ENCODE data around the gene NEURL4. TPM values are rescaled to one million over a fixed set of nuclear protein-coding genes. Genes with fewer than 3 reads are reported as not detected.

The NEURL4 gene
- polyA plus RNA-seq, 6 donors from 2014 or later, result 1.2 to 2.7 (median 1.9) TPM; not detected in 1

DNA sequence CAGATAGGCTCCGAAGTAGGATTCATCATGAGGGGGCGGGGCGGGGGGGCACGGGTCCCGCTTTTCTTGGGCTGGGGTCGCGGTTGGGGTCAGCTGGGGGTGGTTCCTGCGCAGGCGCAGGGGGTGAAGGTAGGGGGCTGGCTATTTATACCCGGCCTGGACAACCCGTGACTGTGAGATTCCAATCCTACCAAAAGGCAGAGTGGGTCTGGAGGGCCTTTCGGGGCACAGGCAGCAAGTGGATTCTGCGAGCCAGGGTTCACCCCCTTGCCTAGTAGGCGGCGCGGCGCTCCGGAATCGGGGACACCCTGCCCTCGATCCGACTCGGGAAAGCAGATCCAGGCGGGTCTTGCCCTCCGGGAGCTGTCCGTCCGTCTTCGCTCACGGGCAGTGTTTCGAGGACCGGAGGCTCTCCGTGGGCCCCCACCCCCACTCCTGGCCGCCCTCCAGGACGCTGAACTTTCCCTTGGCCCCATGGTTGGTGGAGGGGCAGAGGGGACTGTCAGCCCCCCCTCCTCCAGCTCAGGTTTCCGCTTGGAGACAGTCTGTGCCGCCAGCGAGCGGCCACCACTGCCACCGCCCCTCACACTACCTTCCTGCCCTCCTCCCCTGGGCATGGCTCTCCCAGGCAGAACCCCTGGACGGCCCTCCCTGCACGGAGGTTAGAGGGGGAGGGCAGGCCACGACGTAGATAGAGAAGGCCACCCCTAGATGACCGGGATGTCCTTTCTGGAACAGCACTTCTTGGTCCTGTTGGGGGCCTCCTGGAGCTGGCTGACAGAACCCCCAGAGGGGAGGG, 47.0 kb downstream of the NEURL4 start:
- no peaks in the 10 kb centered on the region for H3K36me3 Mint-ChIP-seq
- H3K4me3 Mint-ChIP-seq, result peak overlapping the region; percentile 80 to 92 (median 87)
- no peaks in the 10 kb centered on the region for H3K9me3 Mint-ChIP-seq
- DNase-seq, result no peak
- ATAC-seq (ENCODE audit: low read depth in 2 of 2), result no peak
- H3K27me3 Mint-ChIP-seq, result peaks cover 18 to 58% (median 29%) of the 10 kb centered on the region in 3 donors
- peaks cover 18 to 37% (median 30%) of the 10 kb centered on the region in 3 donors for H3K4me1 Mint-ChIP-seq
- H3K27ac Mint-ChIP-seq, result peak overlapping the region in 3 of 6 donors; percentile 26 to 64 (median 42)

- no peaks in the 10 kb centered on the region for H3K36me3 Mint-ChIP-seq
- ATAC-seq (ENCODE audit: low read depth in 2 of 2), result peak; percentile 60 to 68
- H3K4me3 Mint-ChIP-seq, result peak within 1 kb of the TSS; percentile 80 to 92 (median 88)
Measured at GRCh38 chr17:7281074-7281952, 47.8 kb downstream of the NEURL4 start, which contains the start of gene SLC2A4. SLC2A4 (plus strand) TSS chr17:7281718; CDS start chr17:7281935, 217 bp downstream.

GRCh38 chr17:7280519-7281073, 48.5 kb downstream of the NEURL4 start:
- ATAC-seq (ENCODE audit: low read depth in 2 of 2) (peak; percentile 83 to 84), DNase-seq (peak; percentile 85)
- Mint-ChIP-seq H3K9me3 (no peaks in the 10 kb centered on the region), H3K27me3 (peaks cover 10 to 44% (median 20%) of the 10 kb centered on the region in 3 donors), H3K27ac (peak overlapping the region; percentile 44 to 96 (median 88)), H3K4me1 (peaks cover 18 to 37% (median 26%) of the 10 kb centered on the region in 3 donors), H3K4me3 (peak overlapping the region; percentile 80 to 92 (median 88)), H3K36me3 (no peaks in the 10 kb centered on the region)

More at GRCh38 chr17:7281074-7281952, 47.8 kb downstream of the NEURL4 start, which contains the start of gene SLC2A4:
- Mint-ChIP-seq H3K27ac (peak within 1 kb of the TSS; percentile 64 to 96 (median 90)), H3K27me3 (peaks cover 16 to 50% (median 24%) of the 10 kb centered on the region in 3 donors), H3K9me3 (no peaks in the 10 kb centered on the region), H3K4me1 (peaks cover 18 to 37% (median 26%) of the 10 kb centered on the region in 3 donors)
- DNase-seq, result peak; percentile 73

DNA sequence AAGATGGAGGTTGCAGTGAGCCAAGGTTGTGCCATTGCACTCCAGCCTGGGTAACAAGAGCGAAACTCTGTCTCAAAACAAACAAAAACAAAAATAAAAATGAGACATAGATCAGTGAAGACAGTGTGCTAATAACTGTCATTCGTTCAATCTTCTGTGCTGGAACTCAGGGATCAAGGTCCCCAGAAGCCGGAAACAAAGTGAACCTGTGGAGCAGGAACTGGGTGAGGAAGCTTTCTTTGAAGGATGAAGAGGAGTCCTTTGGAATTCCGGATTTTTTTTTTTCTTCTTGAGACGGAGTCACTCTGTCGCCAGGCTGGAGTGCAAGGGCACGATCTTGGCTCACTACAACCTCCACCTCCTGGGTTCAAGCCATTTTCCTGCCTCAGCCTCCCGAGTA, 49.7 kb downstream of the NEURL4 start:
- Mint-ChIP-seq H3K9me3 (no peaks in the 10 kb centered on the region), H3K36me3 (no peaks in the 10 kb centered on the region), H3K4me3 (peak overlapping the region in 1 of 8 donors; percentile 5), H3K27me3 (peaks cover 10 to 33% (median 20%) of the 10 kb centered on the region in 3 donors), H3K4me1 (peaks cover 18 to 37% (median 26%) of the 10 kb centered on the region in 3 donors), H3K27ac (peak overlapping the region in 1 of 6 donors; percentile 29)
- no peak for ATAC-seq (ENCODE audit: low read depth in 2 of 2)
- no peak for DNase-seq

- Mint-ChIP-seq H3K4me3 (no peak overlapping the region), H3K9me3 (no peaks in the 10 kb centered on the region), H3K27ac (no peak overlapping the region), H3K27me3 (peaks cover 13 to 44% (median 32%) of the 10 kb centered on the region in 3 donors), H3K4me1 (peaks cover 15 to 19% (median 17%) of the 10 kb centered on the region in 3 donors), H3K36me3 (no peaks in the 10 kb centered on the region)
- no peak for ATAC-seq (ENCODE audit: low read depth in 2 of 2)
- no peak for DNase-seq
Measured at GRCh38 chr17:7266784-7267183, 62.4 kb downstream of the NEURL4 start.

Other genes with a start within 250 kb of the NEURL4 start
- under 1 TPM in 1 of 6 donors, not detected in 5; 0.82 TPM for gene CLEC10A, start 249.1 kb downstream of the NEURL4 start, polyA plus RNA-seq (ENCODE audit: low read depth in 6 of 6)
- not detected for gene ASGR2, start 214.5 kb downstream of the NEURL4 start, polyA plus RNA-seq (ENCODE audit: low read depth in 6 of 6)
- under 1 TPM in 1 of 6 donors, not detected in 5; 0.19 TPM for gene ASGR1, start 150.0 kb downstream of the NEURL4 start, polyA plus RNA-seq (ENCODE audit: low read depth in 6 of 6)
- under 1 TPM in 5 of 6 donors, not detected in 1; 0.06 to 0.29 (median 0.22) TPM for gene DLG4, start 109.5 kb downstream of the NEURL4 start, polyA plus RNA-seq (ENCODE audit: low read depth in 6 of 6)
- 100 to 1,000 TPM in 1 of 6 donors, 10 to 100 TPM in 5; 63.9 to 102 (median 75.0) TPM for gene ACADVL, start 109.4 kb downstream of the NEURL4 start, polyA plus RNA-seq (ENCODE audit: low read depth in 6 of 6)
- gene DVL2, start 94.8 kb downstream of the NEURL4 start, polyA plus RNA-seq (ENCODE audit: low read depth in 6 of 6), result 10 to 100 TPM; 23.4 to 33.1 (median 25.5) TPM
- 10 to 100 TPM; 11.9 to 24.2 (median 20.5) TPM for gene PHF23, start 89.9 kb downstream of the NEURL4 start, polyA plus RNA-seq (ENCODE audit: low read depth in 6 of 6)
- 1,000 to 10,000 TPM in 4 of 6 donors, 100 to 1,000 TPM in 2; 833 to 1,381 (median 1,181) TPM for gene GABARAP, start 86.9 kb downstream of the NEURL4 start, polyA plus RNA-seq (ENCODE audit: low read depth in 6 of 6)
- gene CTDNEP1, start 77.6 kb downstream of the NEURL4 start, polyA plus RNA-seq (ENCODE audit: low read depth in 6 of 6), result 10 to 100 TPM; 44.6 to 90.2 (median 53.0) TPM
- 10 to 100 TPM; 54.2 to 94.8 (median 80.6) TPM for gene ELP5, start 77.1 kb downstream of the NEURL4 start, polyA plus RNA-seq (ENCODE audit: low read depth in 6 of 6)
- gene CLDN7, start 66.9 kb downstream of the NEURL4 start, polyA plus RNA-seq (ENCODE audit: low read depth in 6 of 6), result 1 to 10 TPM in 5 of 6 donors, not detected in 1; 2.9 to 6.9 (median 4.8) TPM
- gene SLC2A4, start 47.6 kb downstream of the NEURL4 start, polyA plus RNA-seq (ENCODE audit: low read depth in 6 of 6), result not detected
- gene YBX2, start 34.7 kb downstream of the NEURL4 start, polyA plus RNA-seq (ENCODE audit: low read depth in 6 of 6), result not detected
- gene EIF5A, start 21.7 kb downstream of the NEURL4 start, polyA plus RNA-seq (ENCODE audit: low read depth in 6 of 6), result 100 to 1,000 TPM; 195 to 802 (median 516) TPM
- 100 to 1,000 TPM; 103 to 131 (median 107) TPM for gene GPS2, start 14.0 kb downstream of the NEURL4 start, polyA plus RNA-seq (ENCODE audit: low read depth in 6 of 6)
- gene ACAP1, start 7.2 kb upstream of the NEURL4 start, polyA plus RNA-seq (ENCODE audit: low read depth in 6 of 6), result 100 to 1,000 TPM; 117 to 177 (median 155) TPM
- gene KCTD11, start 22.8 kb upstream of the NEURL4 start, polyA plus RNA-seq (ENCODE audit: low read depth in 6 of 6), result 10 to 100 TPM in 2 of 6 donors, 1 to 10 TPM in 4; 3.3 to 13.2 (median 8.3) TPM
- gene TMEM95, start 25.8 kb upstream of the NEURL4 start, polyA plus RNA-seq (ENCODE audit: low read depth in 6 of 6), result not detected
- 1 to 10 TPM; 1.2 to 4.2 (median 2.5) TPM for gene TNK1, start 51.8 kb upstream of the NEURL4 start, polyA plus RNA-seq (ENCODE audit: low read depth in 6 of 6)
- gene PLSCR3, start 65.2 kb upstream of the NEURL4 start, polyA plus RNA-seq (ENCODE audit: low read depth in 6 of 6), result 10 to 100 TPM; 43.1 to 73.4 (median 59.1) TPM
- 10 to 100 TPM; 73.4 to 90.2 (median 81.3) TPM for gene TMEM256, start 74.8 kb upstream of the NEURL4 start, polyA plus RNA-seq (ENCODE audit: low read depth in 6 of 6)
- not detected for gene NLGN2, start 78.5 kb upstream of the NEURL4 start, polyA plus RNA-seq (ENCODE audit: low read depth in 6 of 6)
- gene SPEM1, start 91.0 kb upstream of the NEURL4 start, polyA plus RNA-seq (ENCODE audit: low read depth in 6 of 6), result not detected
- gene SPEM2, start 96.3 kb upstream of the NEURL4 start, polyA plus RNA-seq (ENCODE audit: low read depth in 6 of 6), result not detected
- not detected for gene SPEM3, start 99.5 kb upstream of the NEURL4 start, polyA plus RNA-seq (ENCODE audit: low read depth in 6 of 6)
- 10 to 100 TPM in 5 of 6 donors, 1 to 10 TPM in 1; 9.6 to 19.8 (median 13.5) TPM for gene TMEM102, start 106.1 kb upstream of the NEURL4 start, polyA plus RNA-seq (ENCODE audit: low read depth in 6 of 6)
- gene FGF11, start 110.2 kb upstream of the NEURL4 start, polyA plus RNA-seq (ENCODE audit: low read depth in 6 of 6), result under 1 TPM in 1 of 6 donors, not detected in 5; 0.16 TPM
- gene CHRNB1, start 115.7 kb upstream of the NEURL4 start, polyA plus RNA-seq (ENCODE audit: low read depth in 6 of 6), result 10 to 100 TPM; 12.6 to 21.6 (median 15.6) TPM
- gene ZBTB4, start 150.3 kb upstream of the NEURL4 start, polyA plus RNA-seq (ENCODE audit: low read depth in 6 of 6), result 10 to 100 TPM in 4 of 6 donors, 1 to 10 TPM in 2; 5.3 to 19.2 (median 10.5) TPM
- under 1 TPM in 2 of 6 donors, not detected in 4; 0.14 to 0.39 TPM for gene SLC35G6, start 152.1 kb upstream of the NEURL4 start, polyA plus RNA-seq (ENCODE audit: low read depth in 6 of 6)
- gene POLR2A, start 155.0 kb upstream of the NEURL4 start, polyA plus RNA-seq (ENCODE audit: low read depth in 6 of 6), result 10 to 100 TPM; 13.6 to 88.9 (median 47.1) TPM
- gene TNFSF12, start 219.7 kb upstream of the NEURL4 start, polyA plus RNA-seq (ENCODE audit: low read depth in 6 of 6), result 10 to 100 TPM; 21.6 to 33.3 (median 28.0) TPM
- gene TNFSF13, start 229.4 kb upstream of the NEURL4 start, polyA plus RNA-seq (ENCODE audit: low read depth in 6 of 6), result 10 to 100 TPM; 32.2 to 43.1 (median 38.5) TPM
- gene SENP3, start 232.6 kb upstream of the NEURL4 start, polyA plus RNA-seq (ENCODE audit: low read depth in 6 of 6), result 10 to 100 TPM; 16.0 to 21.9 (median 18.2) TPM